ENCODE measurements around the gene FAM151A.

DNA sequence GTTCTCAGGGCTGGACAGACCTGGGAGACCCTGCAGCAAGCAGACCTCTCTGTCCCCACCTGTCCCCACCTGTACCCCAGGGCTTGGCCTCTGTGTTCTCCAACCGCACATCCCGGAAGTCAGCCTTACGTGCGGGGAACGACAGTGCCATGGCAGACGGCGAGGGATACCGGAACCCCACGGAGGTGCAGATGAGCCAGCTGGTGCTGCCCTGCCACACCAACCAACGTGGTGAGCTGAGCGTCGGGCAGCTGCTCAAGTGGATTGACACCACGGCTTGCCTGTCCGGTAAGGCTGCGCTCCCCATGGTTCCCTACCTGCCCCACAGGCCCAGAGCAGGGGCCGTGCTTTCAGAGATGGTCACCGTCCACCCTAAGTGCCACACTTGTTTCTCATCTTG is 38.8 kb downstream of the FAM151A start:
- TF ChIP-seq, protein P1, sequence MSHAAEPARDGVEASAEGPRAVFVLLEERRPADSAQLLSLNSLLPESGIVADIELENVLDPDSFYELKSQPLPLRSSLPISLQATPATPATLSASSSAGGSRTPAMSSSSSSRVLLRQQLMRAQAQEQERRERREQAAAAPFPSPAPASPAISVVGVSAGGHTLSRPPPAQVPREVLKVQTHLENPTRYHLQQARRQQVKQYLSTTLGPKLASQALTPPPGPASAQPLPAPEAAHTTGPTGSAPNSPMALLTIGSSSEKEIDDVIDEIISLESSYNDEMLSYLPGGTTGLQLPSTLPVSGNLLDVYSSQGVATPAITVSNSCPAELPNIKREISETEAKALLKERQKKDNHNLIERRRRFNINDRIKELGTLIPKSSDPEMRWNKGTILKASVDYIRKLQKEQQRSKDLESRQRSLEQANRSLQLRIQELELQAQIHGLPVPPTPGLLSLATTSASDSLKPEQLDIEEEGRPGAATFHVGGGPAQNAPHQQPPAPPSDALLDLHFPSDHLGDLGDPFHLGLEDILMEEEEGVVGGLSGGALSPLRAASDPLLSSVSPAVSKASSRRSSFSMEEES (CRISPR knock-in tag; IDR thresholded peaks at IDR 0.05), result no peak
- TF ChIP-seq SALL1 (CRISPR knock-in tag; IDR thresholded peaks at IDR 0.05), result no peak
- no peak for TF ChIP-seq RFX5 (IDR thresholded peaks at IDR 0.05; ENCODE audit: low read depth, low read length)
- TF ChIP-seq IRF1 (CRISPR knock-in tag; IDR thresholded peaks at IDR 0.05; ENCODE audit: low read depth), result no peak
- no peak for TF ChIP-seq CBFB (CRISPR knock-in tag; IDR thresholded peaks at IDR 0.05)
- no peak for TF ChIP-seq HMG20B (CRISPR knock-in tag; conservative IDR thresholded peaks at IDR 0.05)
- no peak for TF ChIP-seq ZNF546 (CRISPR knock-in tag; conservative IDR thresholded peaks at IDR 0.05)
- no peak for TF ChIP-seq EZH2 (conservative IDR thresholded peaks at IDR 0.05; ENCODE audit: low read depth, low read length)
- TF ChIP-seq POLR2A (IDR thresholded peaks at IDR 0.05; ENCODE audit: insufficient read depth in 1 of 2, low read depth in 2 of 2, low read length in 2 of 2), result no peak
- TF ChIP-seq, protein P2, sequence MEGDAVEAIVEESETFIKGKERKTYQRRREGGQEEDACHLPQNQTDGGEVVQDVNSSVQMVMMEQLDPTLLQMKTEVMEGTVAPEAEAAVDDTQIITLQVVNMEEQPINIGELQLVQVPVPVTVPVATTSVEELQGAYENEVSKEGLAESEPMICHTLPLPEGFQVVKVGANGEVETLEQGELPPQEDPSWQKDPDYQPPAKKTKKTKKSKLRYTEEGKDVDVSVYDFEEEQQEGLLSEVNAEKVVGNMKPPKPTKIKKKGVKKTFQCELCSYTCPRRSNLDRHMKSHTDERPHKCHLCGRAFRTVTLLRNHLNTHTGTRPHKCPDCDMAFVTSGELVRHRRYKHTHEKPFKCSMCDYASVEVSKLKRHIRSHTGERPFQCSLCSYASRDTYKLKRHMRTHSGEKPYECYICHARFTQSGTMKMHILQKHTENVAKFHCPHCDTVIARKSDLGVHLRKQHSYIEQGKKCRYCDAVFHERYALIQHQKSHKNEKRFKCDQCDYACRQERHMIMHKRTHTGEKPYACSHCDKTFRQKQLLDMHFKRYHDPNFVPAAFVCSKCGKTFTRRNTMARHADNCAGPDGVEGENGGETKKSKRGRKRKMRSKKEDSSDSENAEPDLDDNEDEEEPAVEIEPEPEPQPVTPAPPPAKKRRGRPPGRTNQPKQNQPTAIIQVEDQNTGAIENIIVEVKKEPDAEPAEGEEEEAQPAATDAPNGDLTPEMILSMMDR (CRISPR knock-in tag; IDR thresholded peaks at IDR 0.05), result no peak
- TF ChIP-seq FOXA3 (CRISPR knock-in tag; IDR thresholded peaks at IDR 0.05), result no peak
- no peak for TF ChIP-seq NR2F1 (CRISPR knock-in tag; IDR thresholded peaks at IDR 0.05)
- TF ChIP-seq, protein P3, sequence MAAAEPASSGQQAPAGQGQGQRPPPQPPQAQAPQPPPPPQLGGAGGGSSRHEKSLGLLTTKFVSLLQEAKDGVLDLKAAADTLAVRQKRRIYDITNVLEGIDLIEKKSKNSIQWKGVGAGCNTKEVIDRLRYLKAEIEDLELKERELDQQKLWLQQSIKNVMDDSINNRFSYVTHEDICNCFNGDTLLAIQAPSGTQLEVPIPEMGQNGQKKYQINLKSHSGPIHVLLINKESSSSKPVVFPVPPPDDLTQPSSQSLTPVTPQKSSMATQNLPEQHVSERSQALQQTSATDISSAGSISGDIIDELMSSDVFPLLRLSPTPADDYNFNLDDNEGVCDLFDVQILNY (CRISPR knock-in tag; conservative IDR thresholded peaks at IDR 0.05), result no peak
- no peak for TF ChIP-seq EP300 (IDR thresholded peaks at IDR 0.05; ENCODE audit: low read depth in 2 of 2, low read length in 2 of 2)
- TF ChIP-seq EP300 (CRISPR knock-in tag; IDR thresholded peaks at IDR 0.05; ENCODE audit: borderline replicate concordance), result no peak

All from HepG2 (cell line).